Left forelimb (tissue), 1 donor: ENCODE results near the gene C3orf22.

Source experiments
- DNase-seq: peaks from one replicate; pipeline ENCODE4 v3.0.0-alpha.2; 2018; ENCODE audit warnings: low spot score

C3orf22 gene

GRCh38 chr3:126527455-126528211 is 31.1 kb downstream of the C3orf22 start:
- DNase-seq = no peak

GRCh38 chr3:126527006-126527405 is 31.7 kb downstream of the C3orf22 start:
- no peak for DNase-seq

DNA sequence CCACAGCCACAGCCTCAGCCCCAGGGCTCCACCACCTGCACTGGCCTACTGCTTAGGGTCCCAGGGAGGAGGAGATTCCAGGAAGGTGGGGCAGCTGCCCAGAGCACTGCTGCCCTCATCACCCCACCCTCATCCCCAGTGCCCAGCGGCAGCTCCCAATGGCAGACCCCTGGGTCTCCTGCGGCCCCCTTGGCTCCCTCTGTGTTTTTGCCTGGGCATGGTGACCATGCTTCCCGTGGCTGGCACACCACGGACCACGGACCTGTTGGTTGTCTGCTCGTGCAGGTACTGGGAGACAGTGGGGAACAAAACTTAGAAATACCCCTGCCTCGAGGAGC is 32.1 kb downstream of the C3orf22 start:
- no peak for DNase-seq

GRCh38 chr3:126525853-126526667 is 32.7 kb downstream of the C3orf22 start:
- DNase-seq = no peak

GRCh38 chr3:126525091-126525852 is 33.5 kb downstream of the C3orf22 start:
- no peak for DNase-seq

- DNase-seq = no peak
These were observed 34.2 kb downstream of the C3orf22 start for GRCh38 chr3:126524429-126524988.

DNA sequence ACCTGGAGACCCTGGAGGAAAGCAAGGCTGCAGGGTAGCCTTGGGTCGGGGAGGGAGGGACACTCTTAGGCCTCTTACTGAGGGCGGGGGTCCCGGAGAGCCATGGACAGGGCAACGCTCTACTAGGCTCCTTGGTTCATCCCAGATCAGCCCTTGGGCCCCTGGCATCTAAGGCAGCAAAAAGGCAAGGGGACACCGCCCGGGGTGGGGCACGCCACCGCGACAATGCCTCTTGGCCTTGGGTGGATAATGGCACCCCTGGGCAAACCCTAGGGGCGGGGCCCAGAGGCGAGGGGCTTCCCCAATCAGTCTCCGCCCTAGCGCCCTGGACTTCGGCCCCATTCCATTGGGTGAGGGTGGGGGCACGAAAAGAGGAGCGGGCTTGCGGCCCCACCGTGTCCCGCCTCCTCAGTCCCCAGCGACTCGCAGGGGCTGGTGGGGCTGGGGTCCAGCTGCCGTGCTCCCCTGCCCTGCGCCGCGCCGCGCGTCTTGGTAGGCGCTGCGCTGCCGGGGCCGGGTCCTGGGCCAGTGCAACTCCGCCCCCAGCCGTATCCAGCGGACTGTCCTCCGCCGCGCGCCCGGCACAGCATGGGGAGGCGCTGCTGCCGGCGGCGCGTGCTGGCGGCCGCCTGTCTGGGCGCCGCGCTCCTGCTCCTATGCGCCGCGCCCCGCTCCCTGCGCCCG is 34.8 kb downstream of the C3orf22 start, which contains the start of gene CHST13:
TSS of gene CHST13 (plus strand) at position 411 of the 684 bp plus-strand sequence. CDS start at position 589, 178 bp downstream.
- no peak for DNase-seq

DNA sequence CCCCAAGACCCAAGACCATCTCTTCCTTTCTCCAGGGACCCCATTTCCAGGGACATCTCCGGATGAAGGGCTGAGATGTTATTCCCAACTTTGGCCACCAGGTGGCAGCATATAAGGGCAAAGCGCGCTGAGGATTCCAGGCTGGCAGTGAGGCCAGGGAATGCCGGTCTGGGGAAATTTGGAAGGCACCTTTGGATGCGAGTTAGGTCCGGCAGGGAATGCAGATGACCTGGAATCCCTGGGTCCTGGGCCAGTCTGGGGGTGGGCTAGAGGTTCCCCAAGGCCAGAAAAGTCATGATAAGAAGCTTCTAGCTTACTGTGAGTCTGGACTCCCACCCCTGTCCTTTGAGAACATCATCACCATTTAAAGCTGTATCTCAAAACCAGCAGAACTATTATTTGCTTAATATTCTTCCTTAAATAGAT is 36.4 kb downstream of the C3orf22 start:
- DNase-seq = peak; percentile 79

DNA sequence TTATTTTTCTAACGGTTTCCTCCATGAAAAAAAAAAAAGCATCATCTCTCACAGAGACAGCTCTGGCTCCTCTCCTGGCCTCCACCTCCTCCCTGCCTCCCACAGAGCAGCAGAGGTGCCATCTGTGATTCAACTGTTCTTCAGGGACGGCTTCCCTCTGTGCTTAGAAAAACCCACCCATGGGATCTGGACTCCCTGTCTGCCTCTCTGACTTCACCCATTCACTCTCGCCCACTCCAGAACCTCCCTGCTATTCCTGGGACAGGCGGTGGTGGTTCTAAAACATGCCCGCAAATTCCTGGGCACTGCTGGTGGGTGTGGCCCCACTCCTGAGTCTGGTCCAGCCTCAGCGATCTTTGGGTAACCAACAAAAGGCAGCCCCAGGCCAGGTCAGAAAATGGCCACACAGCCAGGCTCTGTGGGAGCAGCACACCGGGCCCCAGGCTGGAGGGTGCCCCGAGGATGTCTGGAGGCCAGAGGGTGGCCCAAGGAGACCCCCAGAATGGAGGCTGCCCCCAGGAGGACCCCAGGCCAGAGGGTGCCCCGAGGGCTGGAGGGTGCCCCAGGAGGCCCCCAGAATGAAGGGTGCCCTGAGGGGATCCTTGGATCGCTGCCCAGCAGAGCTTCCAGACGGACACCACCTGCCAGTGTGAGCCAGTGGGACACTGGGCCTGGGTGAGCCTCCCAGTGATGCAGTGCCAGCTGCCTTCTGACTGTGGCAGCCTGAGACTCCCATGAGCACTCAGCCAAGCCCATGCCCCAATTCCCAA is 37.4 kb downstream of the C3orf22 start:
- DNase-seq = no peak

- DNase-seq = no peak
These were observed 39.0 kb downstream of the C3orf22 start for GRCh38 chr3:126519506-126520455.

GRCh38 chr3:126518779-126519177 is 40.0 kb downstream of the C3orf22 start:
- DNase-seq = no peak

DNA sequence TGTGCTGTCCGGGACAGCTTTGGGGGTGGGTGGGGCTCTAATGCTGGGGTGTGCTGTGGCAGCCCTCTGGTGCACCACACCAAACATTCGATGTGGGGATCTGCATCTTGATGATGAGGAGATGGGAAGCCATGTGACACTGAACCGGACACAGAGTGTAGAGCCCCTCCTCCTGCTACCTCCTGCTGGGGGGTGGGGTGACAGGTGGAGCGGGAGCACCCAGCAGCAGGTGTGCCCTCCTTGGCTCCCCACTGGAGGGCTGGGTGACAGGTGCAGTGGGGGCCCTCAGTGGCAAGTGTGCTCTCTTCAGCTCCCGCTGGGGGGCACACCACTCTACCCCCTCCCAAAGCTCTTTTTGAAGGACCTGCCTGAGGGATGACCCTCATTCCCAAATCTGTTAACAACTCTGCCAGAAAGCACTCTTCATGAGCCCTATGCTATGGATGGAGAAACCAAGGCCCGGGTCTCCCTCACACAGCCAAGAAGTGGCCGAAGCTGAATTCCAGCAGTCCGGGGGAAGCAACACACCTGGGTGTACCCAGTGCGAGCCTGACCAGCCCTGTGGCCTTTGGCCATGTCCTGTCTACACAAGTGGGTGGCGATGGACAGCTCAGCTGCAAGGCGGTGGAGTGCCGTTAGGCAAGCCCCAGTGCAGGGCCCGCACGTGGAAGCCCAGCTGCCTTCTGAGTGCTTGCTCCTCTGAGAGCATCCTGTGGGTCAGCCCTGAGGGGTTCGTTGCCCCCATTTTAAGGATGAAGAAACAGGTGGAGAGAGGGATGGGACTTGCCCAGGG is 40.5 kb downstream of the C3orf22 start:
- DNase-seq = no peak

DNA sequence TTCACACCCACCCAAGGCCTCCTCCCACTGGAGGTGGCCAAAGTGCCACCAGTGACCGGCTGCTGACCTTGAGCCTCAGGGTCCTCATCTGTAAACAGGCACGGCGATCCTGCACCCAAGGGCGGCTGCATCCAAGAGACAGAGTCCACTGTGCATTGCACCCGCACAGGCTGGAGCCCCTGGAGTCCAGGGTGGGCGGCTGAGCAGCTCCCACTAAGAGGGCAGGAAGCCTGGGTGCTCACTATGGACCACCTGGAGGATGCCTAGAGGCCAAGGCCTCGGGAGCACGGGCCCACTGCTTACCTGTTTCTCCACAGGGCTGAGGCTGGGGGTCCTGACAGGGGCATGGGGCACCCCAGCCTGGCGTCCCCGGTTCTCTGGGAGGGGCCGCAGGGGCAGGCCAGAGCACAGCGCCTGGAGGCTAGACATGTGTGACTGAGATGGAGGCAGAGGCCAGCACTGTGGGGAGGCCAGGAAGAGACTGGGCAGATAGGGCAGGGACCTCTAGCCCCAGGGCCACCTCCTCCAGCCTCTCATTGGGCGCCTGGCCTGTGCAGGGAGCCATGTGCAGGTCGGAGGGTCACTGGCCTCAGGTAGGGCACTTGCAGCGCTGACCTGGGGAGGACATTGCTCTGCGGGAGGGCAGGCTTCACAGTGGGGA is 41.3 kb downstream of the C3orf22 start, which contains the start of gene UROC1:
TSS of gene UROC1 (minus strand) at position 483 of the 661 bp plus-strand sequence. CDS start at position 429, 54 bp downstream.
- DNase-seq = no peak

DNA sequence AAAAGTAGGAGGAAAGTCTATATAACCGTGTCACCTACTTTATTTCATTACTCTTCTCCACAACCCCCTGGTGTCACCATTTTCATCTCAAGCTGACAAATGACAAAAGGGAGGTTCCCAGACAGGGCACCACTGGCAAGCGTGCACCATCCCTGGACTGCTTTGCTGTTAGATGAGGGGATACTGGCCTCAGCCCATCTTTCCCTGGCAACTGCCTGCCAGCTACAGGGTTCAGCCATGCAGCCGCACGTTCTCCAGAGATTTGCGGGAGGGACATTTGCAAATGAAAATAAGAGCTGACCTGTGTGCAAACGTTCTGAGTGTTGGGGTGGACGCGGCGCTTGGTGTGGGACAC is 41.8 kb downstream of the C3orf22 start:
- no peak for DNase-seq

- DNase-seq = no peak
These were observed 42.4 kb downstream of the C3orf22 start for GRCh38 chr3:126516152-126516935.

DNA sequence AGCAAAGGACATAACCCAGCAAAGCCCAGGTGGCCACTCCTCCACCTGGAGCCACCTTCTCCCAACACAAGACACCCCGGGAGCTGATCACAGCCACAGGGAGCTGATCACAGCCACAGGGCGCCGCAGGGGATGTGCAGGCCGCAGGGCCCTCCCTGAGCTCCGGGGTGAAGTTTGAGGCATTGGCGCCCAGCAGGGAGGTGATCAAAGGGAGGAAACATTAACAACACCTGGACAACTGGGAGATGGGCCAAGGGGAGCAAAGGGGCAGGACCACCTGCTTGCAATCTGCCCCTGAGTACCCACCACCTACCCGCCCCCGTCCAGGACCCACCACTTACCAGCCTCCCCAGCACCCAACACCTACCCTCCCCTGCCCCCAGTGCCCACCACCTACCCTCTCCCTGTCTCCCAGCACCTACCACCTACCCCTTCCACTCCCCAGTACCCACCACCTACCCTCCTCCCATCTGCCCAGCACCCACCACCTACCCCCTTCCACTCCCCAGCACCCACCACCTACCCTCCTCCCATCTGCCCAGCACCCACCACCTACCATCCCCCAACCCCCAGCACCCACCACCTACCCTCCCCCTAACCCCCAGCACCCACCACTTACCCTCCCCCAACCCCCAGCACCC is 43.5 kb downstream of the C3orf22 start:
- no peak for DNase-seq

- DNase-seq = no peak
These were observed 44.6 kb downstream of the C3orf22 start for GRCh38 chr3:126514161-126514560.
